Fibroblast of the aortic adventitia (primary cell): Measurements from ENCODE around the gene MORN3. TPM values are rescaled to one million over a fixed set of nuclear protein-coding genes. Genes with fewer than 3 reads are reported as not detected.
A peak's percentile ranks its signal among the peaks of the same experiment; 100 is the strongest.
"Not testable (repeated sequence)": the region's sequence is repeated elsewhere in the genome, so short reads cannot be mapped to it uniquely, and the experiment has no call there.

Experiments
- DNase-seq: peaks from one replicate; pipeline ENCODE4 v3.0.0-alpha.2; 2010; ENCODE audit warnings: low read depth
- H3K4me3 ChIP-seq: 2 replicates; pipeline ENCODE4 v1.5.1; 2011; ENCODE audit warnings: low read depth, mild to moderate bottlenecking, control low read depth, low read length, moderate library complexity
- CTCF ChIP-seq: IDR thresholded peaks from 2 replicates; pipeline ENCODE4 v1.5.1; 2011; ENCODE audit warnings: mild to moderate bottlenecking, low read length, control low read depth, inconsistent platforms; ENCODE audit not compliant: insufficient read depth
- total RNA-seq: library from RNA; depleted of rRNA; stranded (reverse); fragments of >200 nt; gene quantifications from 2 replicates; pipeline ENCODE4 v1.2.3, GENCODE V29; 2012; ENCODE audit warnings: low replicate concordance

MORN3 gene
- total RNA-seq, 1 donor: 0.63 TPM

GRCh38 chr12:121712461-121713256, 43.2 kb upstream of the MORN3 start, which contains the start of gene TMEM120B:
Gene TMEM120B (plus strand): TSS chr12:121712752. CDS start chr12:121712896, 144 bp downstream.
- peak; percentile 63 for DNase-seq
- no peak for TF ChIP-seq CTCF
- H3K4me3 ChIP-seq: peak within 1 kb of the TSS; percentile 92

- peak overlapping the region; percentile 89 for H3K4me3 ChIP-seq
- TF ChIP-seq CTCF: no peak
- peak; percentile 33 for DNase-seq
Observed at GRCh38 chr12:121712190-121712460, 42.7 kb upstream of the MORN3 start.

GRCh38 chr12:121711361-121712189, 42.1 kb upstream of the MORN3 start:
- DNase-seq: peak; percentile 30
- TF ChIP-seq CTCF: no peak
- H3K4me3 ChIP-seq: peak overlapping the region; percentile 89

- TF ChIP-seq CTCF: no peak
- H3K4me3 ChIP-seq: no peak overlapping the region
- peak; percentile 61 for DNase-seq
Observed at GRCh38 chr12:121709478-121709961, 40.1 kb upstream of the MORN3 start.

GRCh38 chr12:121709064-121709424, 39.6 kb upstream of the MORN3 start:
- not testable (repeated sequence) for H3K4me3 ChIP-seq, DNase-seq

- no peak for TF ChIP-seq CTCF
- DNase-seq: no peak
Observed at GRCh38 chr12:121708313-121709063, 39.0 kb upstream of the MORN3 start.

GRCh38 chr12:121705514-121705913, 36.1 kb upstream of the MORN3 start:
- no peak for DNase-seq
- no peak overlapping the region for H3K4me3 ChIP-seq
- no peak for TF ChIP-seq CTCF

More at GRCh38 chr12:121708313-121709063, 39.0 kb upstream of the MORN3 start:
- H3K4me3 ChIP-seq: no peak overlapping the region
